Naive B cell (primary cell): Measurements from ENCODE around the gene HIKESHI. TPM values are rescaled to one million over a fixed set of nuclear protein-coding genes. Genes with fewer than 3 reads are reported as not detected.

Experiments
- polyA plus RNA-seq, 6 donors: library from polyadenylated mRNA; unstranded; fragments of 300-500 nt; fragmentation: Illumina TruSeq; gene quantifications; one replicate each; pipeline ENCODE4 v1.2.3, GENCODE V29; 2021; ENCODE audit warnings: low read depth in 6 of 6

Gene HIKESHI
- polyA plus RNA-seq, 6 donors from 2014 or later: 62.8 to 105 (median 76.9) TPM

Other genes with a start within 250 kb of the HIKESHI start
- gene PICALM, start 233.2 kb upstream of the HIKESHI start, polyA plus RNA-seq: 10 to 100 TPM; 13.3 to 20.2 (median 16.9) TPM
- gene EED, start 57.5 kb upstream of the HIKESHI start, polyA plus RNA-seq: 10 to 100 TPM; 13.1 to 22.6 (median 16.5) TPM
- gene CCDC81, start 72.6 kb downstream of the HIKESHI start, polyA plus RNA-seq: under 1 TPM in 4 of 6 donors, not detected in 2; 0.14 to 0.53 (median 0.21) TPM